A172 (cell line): Measurements from ENCODE around the gene VAV2. TPM values are rescaled to one million over a fixed set of nuclear protein-coding genes. Genes with fewer than 3 reads are reported as not detected.

Source experiments
- DNase-seq: peaks from one replicate; pipeline ENCODE4 v3.0.0-alpha.2; 2015; ENCODE audit warnings: low spot score
- total RNA-seq: library from RNA; depleted of rRNA; stranded (reverse); fragments of >200 nt; shearing (Covaris generic); gene quantifications from 2 replicates; pipeline ENCODE4 v1.2.3, GENCODE V29; 2014

Gene VAV2
- total RNA-seq, 1 experiment from 2014 or later = 14.4 TPM

DNA sequence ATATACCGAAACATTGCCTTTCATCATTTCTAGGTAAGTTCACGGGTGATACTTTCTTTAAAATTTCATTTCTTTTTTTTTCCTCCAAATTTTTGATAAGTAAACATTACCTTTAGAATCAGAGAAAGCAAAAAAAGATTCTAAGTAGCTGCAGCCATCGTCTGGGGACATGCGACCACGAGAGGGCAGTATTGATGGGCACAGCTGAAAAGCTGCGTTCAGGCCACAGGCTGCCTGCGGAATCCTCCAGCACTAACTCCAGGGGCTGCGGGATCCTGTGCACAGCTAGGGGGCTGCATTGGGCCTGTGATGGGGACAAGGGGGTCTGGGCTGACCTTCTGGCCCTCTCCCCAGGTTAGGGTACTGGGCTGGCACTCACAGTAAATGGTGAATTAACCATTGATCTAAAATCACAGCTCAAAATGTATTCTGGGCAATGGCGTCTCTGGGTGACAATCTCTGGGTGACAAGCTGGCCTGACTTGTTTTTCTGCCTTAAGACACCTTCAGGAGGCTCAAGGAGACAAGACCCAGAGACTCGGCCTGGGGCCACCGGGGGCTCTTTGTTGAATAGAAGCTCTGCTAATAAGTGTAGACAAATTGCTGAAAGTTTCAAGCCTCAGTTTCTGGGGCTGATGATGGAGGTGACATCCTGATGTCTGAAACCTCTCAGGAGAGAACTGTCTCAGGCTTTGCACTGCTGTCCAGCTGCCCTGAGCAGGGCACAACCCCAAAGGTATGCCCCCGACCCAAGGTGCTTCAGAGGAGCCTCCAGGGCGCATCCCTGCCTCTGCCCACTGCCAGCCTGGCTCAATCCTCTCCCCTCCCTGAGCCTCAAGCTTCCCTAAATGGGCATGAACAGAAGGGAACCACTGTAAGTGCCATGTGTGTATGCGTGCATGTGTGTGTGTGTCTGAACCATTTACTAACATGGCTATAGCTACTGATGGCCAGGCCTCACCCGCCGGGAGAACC, 209.7 kb downstream of the VAV2 start:
- peak; percentile 61 for DNase-seq

DNA sequence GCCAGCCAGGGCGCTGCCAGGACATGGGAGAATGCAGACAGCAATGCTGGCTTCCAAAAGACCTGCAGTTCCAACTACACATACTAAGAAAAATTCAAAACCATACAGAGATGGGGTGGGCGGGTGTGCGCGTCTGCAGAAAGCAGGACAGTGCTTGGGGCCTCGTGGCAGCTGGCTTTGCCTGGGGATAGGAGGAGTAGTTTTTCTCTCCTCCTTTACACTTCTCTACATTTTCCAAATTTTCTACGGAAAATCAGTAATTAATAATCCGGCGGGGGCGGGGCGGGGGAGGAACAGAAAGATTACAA, 210.3 kb downstream of the VAV2 start:
- no peak for DNase-seq

- DNase-seq = no peak
These were observed 210.9 kb downstream of the VAV2 start for GRCh38 chr9:133780962-133781827.

GRCh38 chr9:133780404-133780945, 211.6 kb downstream of the VAV2 start:
- DNase-seq = no peak

- no peak for DNase-seq
These were observed 212.4 kb downstream of the VAV2 start for GRCh38 chr9:133779516-133780403.

- DNase-seq = no peak
These were observed 213.0 kb downstream of the VAV2 start for GRCh38 chr9:133779081-133779480.

GRCh38 chr9:133778336-133779013, 213.6 kb downstream of the VAV2 start:
- no peak for DNase-seq

- no peak for DNase-seq
These were observed 214.3 kb downstream of the VAV2 start for GRCh38 chr9:133777871-133778270.

DNA sequence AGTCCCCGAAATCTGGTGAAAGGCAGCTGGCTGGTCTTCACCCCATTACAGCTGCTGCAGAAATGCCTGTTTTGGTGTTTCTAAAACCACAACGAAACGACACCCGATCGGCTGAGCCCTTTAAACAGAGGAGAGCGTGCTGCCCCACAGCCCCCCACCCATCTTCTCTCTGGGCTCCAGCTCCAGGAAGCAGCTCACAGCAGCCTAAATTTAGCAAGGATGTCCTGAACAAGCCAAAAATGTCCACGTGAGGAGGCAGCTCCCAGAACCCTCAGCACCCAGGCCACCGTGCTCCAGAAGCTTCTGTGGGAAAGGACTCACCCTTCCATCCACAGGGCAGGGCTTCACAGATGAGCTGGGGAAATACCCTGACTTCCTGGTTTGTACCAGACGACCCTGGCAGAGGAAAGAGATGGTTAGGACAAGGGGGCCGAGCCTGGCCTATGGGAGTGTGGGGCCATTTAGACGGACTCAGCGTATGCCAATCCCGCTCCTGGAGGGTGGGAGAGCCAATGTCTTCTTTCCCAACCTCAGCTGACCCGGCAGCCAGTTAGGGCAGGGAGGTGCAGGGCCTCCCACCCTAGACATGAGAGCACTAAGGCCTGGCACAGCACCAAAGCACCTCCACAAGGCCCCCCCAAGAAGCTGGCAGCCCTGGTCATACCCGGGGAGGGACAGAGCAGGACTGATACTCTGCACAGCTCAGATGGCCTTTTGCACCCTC, 214.9 kb downstream of the VAV2 start:
- DNase-seq = no peak

GRCh38 chr9:133775951-133776905, 215.9 kb downstream of the VAV2 start:
- no peak for DNase-seq

- DNase-seq = no peak
These were observed 216.8 kb downstream of the VAV2 start for GRCh38 chr9:133775291-133775690.

DNA sequence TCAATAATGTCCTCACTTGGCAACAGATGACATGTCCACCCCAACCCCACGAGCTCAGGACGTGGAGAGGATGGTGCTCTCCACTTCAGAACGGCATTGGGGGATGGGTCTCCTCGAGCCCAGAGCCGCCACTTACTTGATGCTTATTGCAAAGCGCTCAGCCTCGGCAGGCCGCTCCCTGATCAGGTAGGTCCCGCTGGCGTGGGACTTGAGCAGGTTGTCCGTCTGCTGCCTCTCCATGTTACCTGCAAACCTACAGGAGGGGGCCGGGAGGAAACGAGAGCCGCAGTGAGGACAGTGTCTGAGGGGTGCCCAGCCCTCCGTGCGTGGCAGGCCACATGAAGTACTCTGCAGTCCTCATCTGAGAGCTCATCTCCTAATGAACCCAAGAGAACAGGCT, 217.3 kb downstream of the VAV2 start:
- no peak for DNase-seq

DNA sequence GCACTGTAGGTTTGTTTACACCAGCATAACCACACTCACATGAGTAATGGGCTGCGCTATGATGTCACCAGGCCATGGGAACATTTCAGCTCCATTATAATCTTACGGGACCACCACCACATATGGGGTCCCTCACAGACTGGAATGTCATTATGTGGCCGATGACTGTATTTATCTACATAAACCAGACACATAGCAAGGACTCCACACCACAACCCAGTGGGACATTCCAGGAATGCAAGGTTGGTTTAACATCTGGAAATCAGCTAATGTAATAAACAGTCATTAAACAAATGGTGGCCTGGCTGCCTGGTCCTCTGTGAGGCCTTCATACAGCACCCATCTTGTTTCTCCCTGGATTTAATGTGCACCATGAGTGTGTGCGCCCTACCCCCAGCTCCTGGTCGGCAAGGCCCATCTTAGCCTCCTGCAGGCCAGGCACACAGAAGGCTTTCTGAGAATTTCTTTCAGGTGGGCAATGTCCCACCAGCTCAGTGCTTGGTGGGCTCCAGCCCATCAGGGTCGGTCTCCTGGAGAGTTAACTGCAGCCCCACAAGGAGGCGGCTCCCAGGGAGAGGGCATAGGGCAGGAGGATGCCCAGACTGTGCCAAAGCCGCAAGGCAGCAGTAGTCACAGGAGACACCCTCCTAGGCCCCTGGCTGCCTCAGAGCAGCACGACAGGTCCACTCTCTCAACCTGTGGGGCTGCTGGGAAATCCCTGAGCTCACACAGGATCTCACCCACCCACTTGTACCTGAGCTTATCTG, 218.1 kb downstream of the VAV2 start:
- DNase-seq = no peak

DNA sequence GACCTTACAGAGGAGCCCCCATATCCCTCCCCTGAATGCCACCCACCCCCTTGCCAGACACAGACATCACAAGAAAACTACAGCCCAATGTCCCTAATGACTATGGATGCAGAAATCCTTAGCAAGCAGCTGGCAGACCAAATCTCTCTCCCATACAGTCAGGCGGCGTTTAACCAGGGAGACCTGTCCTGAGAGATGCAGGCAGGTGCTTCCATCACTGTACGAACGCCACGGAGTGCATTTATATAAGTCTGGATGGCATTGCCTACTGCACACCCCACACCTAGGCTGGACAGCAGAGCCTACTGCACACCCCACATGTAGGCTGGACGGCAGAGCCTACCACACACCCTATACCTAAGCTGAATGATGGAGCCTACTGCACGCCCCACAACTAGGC, 219.5 kb downstream of the VAV2 start:
- no peak for DNase-seq

GRCh38 chr9:133771486-133772482, 220.3 kb downstream of the VAV2 start:
- no peak for DNase-seq

- no peak for DNase-seq
These were observed 221.9 kb downstream of the VAV2 start for GRCh38 chr9:133770076-133770777.
